ENCODE measurements around the gene FGF14. TPM values are rescaled to one million over a fixed set of nuclear protein-coding genes. Genes with fewer than 3 reads are reported as not detected.

FGF14 gene
- not detected in 2 replicates for total RNA-seq

GRCh38 chr13:102401766-102402165, at the start of gene FGF14:
FGF14 (minus strand) TSS chr13:102402048.

Other genes with a start within 250 kb of the FGF14 start
- 30.0 and 36.6 TPM in 2 replicates for gene TPP2, start 194.9 kb upstream of the FGF14 start, total RNA-seq

Data from cardiac atrium fibroblast (primary cell).